Mesodermal cell (in vitro differentiated cells): ENCODE data around the gene LPO.

ENCODE experiments used
- H3K27ac ChIP-seq: 2 replicates; pipeline ENCODE4 v1.7.0; 2013; ENCODE audit warnings: mild to moderate bottlenecking, low read depth, low read length, moderate library complexity; ENCODE audit not compliant: severe bottlenecking
- H3K36me3 ChIP-seq: 2 replicates; pipeline ENCODE4 v1.7.1; 2013; ENCODE audit warnings: mild to moderate bottlenecking, low read length, moderate library complexity; ENCODE audit not compliant: control insufficient read depth, insufficient read depth
- H3K4me1 ChIP-seq: one replicate; pipeline ENCODE4 v1.7.1; 2013; ENCODE audit warnings: mild to moderate bottlenecking, low read length; ENCODE audit not compliant: insufficient read depth, control insufficient read depth, poor library complexity, severe bottlenecking
- H3K4me3 ChIP-seq: 2 replicates; pipeline ENCODE4 v1.7.0; 2013; ENCODE audit warnings: low read length, control low read depth, mild to moderate bottlenecking; ENCODE audit not compliant: insufficient read depth, poor library complexity, severe bottlenecking; ENCODE audit errors: extremely low read depth
- H3K9me3 ChIP-seq: 2 replicates; pipeline ENCODE4 v1.7.1; 2013; ENCODE audit warnings: mild to moderate bottlenecking, low read length, moderate library complexity; ENCODE audit not compliant: control insufficient read depth
- WGBS, 2 experiments: methylation state at CpG; one replicate each; pipeline ENCODE4 v1.1.5; 2013; ENCODE audit warnings: missing lambda C conversion rate in 2 of 2; ENCODE audit not compliant: insufficient coverage in 2 of 2; 5-methylcytosine and 5-hydroxymethylcytosine counted together

LPO gene

GRCh38 chr17:58279016-58279711, 40.8 kb downstream of the LPO start:
- 92 to 93% methylated on average over 58 to 60 of the region's 60 CpGs for WGBS, 2 experiments
- Histone ChIP-seq H3K4me3 (no peak overlapping the region), H3K27ac (no peak overlapping the region), H3K4me1 (no peaks in the 10 kb centered on the region), H3K9me3 (no peaks in the 10 kb centered on the region), H3K36me3 (no peaks in the 10 kb centered on the region)

GRCh38 chr17:58279736-58280479, 41.5 kb downstream of the LPO start:
- no peak overlapping the region for H3K4me3 ChIP-seq
- no peak overlapping the region for H3K27ac ChIP-seq
- 92 to 94% methylated on average over 10 to 14 of the region's 16 CpGs for WGBS, 2 experiments
- H3K9me3 ChIP-seq, result no peaks in the 10 kb centered on the region
- no peaks in the 10 kb centered on the region for H3K36me3 ChIP-seq
- no peaks in the 10 kb centered on the region for H3K4me1 ChIP-seq

- H3K36me3 ChIP-seq, result no peaks in the 10 kb centered on the region
- no peak within 1 kb of the TSS for H3K4me3 ChIP-seq
- 88% methylated on average over 1 of the region's 5 CpGs; no CpG with 5 or more reads in 1 of the 2 experiments for WGBS, 2 experiments
- H3K4me1 ChIP-seq, result no peaks in the 10 kb centered on the region
- no peak within 1 kb of the TSS for H3K27ac ChIP-seq
- H3K9me3 ChIP-seq, result no peaks in the 10 kb centered on the region
Measured at GRCh38 chr17:58280480-58281217, 42.3 kb downstream of the LPO start, which contains the start of gene MPO. TSS of gene MPO (minus strand) at chr17:58280935. CDS start at chr17:58280758, 177 bp downstream.

- no peaks in the 10 kb centered on the region for H3K9me3 ChIP-seq
- no peaks in the 10 kb centered on the region for H3K4me1 ChIP-seq
- no peaks in the 10 kb centered on the region for H3K36me3 ChIP-seq
- WGBS, 2 experiments, result 60% methylated on average over 1 of the region's 2 CpGs; no CpG with 5 or more reads in 1 of the 2 experiments
- no peak overlapping the region for H3K4me3 ChIP-seq
- H3K27ac ChIP-seq, result no peak overlapping the region
Measured at GRCh38 chr17:58281511-58282011, 43.2 kb downstream of the LPO start.

GRCh38 chr17:58282442-58282841, 44.1 kb downstream of the LPO start:
- no peak overlapping the region for H3K27ac ChIP-seq
- WGBS, 2 experiments, result 88% methylated on average over 4 of the region's 6 CpGs; no CpG with 5 or more reads in 1 of the 2 experiments
- H3K9me3 ChIP-seq, result no peaks in the 10 kb centered on the region
- no peak overlapping the region for H3K4me3 ChIP-seq
- no peaks in the 10 kb centered on the region for H3K36me3 ChIP-seq
- H3K4me1 ChIP-seq, result no peaks in the 10 kb centered on the region

- Histone ChIP-seq H3K4me3 (no peak overlapping the region), H3K9me3 (no peaks in the 10 kb centered on the region), H3K27ac (no peak overlapping the region), H3K36me3 (no peaks in the 10 kb centered on the region), H3K4me1 (no peaks in the 10 kb centered on the region)
- 87 to 89% methylated on average over 9 of the region's 12 CpGs for WGBS, 2 experiments
Measured at GRCh38 chr17:58283674-58284612, 45.6 kb downstream of the LPO start.

- H3K27ac ChIP-seq, result no peak overlapping the region
- no peaks in the 10 kb centered on the region for H3K36me3 ChIP-seq
- no peaks in the 10 kb centered on the region for H3K4me1 ChIP-seq
- 58 to 62% methylated on average over 4 of the region's 6 CpGs for WGBS, 2 experiments
- no peaks in the 10 kb centered on the region for H3K9me3 ChIP-seq
- no peak overlapping the region for H3K4me3 ChIP-seq
Measured at GRCh38 chr17:58284613-58285421, 46.4 kb downstream of the LPO start.

- H3K9me3 ChIP-seq, result no peaks in the 10 kb centered on the region
- no peaks in the 10 kb centered on the region for H3K36me3 ChIP-seq
- H3K4me1 ChIP-seq, result no peaks in the 10 kb centered on the region
- no peak overlapping the region for H3K4me3 ChIP-seq
- WGBS, 2 experiments, result 83 to 100% methylated on average over 2 of the region's 3 CpGs
- H3K27ac ChIP-seq, result no peak overlapping the region
Measured at GRCh38 chr17:58285422-58285810, 47.0 kb downstream of the LPO start.

GRCh38 chr17:58289869-58290268, 51.5 kb downstream of the LPO start:
- H3K4me3 ChIP-seq, result no peak overlapping the region
- H3K4me1 ChIP-seq, result no peaks in the 10 kb centered on the region
- WGBS, 2 experiments, result 100% methylated on average over 1 of the region's 2 CpGs; no CpG with 5 or more reads in 1 of the 2 experiments
- H3K9me3 ChIP-seq, result no peaks in the 10 kb centered on the region
- no peak overlapping the region for H3K27ac ChIP-seq
- no peaks in the 10 kb centered on the region for H3K36me3 ChIP-seq
